ENCODE data around the gene TSHZ1.

DNA sequence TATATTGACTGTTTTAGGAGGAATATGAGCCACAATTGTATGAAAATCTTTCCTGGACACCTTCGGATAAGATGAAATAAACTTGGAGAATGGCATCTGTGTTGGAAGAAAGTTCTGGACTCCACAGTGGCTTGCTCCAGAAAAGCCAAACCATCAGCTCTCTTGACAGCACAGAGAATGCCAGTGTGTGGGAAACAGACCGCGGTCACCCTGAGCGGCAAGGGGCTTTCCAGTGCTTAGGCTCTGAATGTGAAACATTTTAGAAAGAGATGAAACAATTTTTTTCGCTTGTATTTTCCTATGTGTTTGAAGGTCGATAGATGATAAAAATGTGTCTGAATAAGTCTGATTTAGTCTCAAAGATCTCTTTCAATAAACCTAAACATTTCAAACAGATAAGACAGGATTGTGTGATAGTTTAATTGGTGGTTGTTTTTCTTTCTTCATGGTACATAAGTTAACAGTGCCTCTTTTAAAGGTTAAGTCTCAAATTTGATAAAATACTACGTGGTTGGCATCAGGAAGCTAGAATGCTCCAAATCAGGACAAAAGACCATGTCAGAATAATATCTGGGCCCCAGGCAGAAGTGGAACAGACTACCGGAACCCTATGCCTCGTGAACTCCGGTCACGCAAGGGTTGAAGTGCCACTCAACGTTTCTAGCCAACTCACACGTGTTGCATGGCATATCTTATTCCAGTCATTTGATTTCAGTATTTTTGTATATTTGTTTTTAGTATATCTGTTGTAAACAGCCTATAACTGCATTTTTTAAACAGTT is 30.6 kb upstream of the TSHZ1 start:
- TF ChIP-seq, protein P1, sequence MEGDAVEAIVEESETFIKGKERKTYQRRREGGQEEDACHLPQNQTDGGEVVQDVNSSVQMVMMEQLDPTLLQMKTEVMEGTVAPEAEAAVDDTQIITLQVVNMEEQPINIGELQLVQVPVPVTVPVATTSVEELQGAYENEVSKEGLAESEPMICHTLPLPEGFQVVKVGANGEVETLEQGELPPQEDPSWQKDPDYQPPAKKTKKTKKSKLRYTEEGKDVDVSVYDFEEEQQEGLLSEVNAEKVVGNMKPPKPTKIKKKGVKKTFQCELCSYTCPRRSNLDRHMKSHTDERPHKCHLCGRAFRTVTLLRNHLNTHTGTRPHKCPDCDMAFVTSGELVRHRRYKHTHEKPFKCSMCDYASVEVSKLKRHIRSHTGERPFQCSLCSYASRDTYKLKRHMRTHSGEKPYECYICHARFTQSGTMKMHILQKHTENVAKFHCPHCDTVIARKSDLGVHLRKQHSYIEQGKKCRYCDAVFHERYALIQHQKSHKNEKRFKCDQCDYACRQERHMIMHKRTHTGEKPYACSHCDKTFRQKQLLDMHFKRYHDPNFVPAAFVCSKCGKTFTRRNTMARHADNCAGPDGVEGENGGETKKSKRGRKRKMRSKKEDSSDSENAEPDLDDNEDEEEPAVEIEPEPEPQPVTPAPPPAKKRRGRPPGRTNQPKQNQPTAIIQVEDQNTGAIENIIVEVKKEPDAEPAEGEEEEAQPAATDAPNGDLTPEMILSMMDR (conservative IDR thresholded peaks at IDR 0.05; ENCODE audit: low read depth, low read length), result no peak
- TF ChIP-seq EZH2 (IDR thresholded peaks at IDR 0.05; ENCODE audit: low read length, unreplicated experiment), result no peak
- no peak for TF ChIP-seq EZH2phosphoT487 (IDR thresholded peaks at IDR 0.05; ENCODE audit: borderline replicate concordance, low read length)

Data from PC-3 (cell line).